Measurements from ENCODE around the gene IPMK. TPM values are rescaled to one million over a fixed set of nuclear protein-coding genes. Genes with fewer than 3 reads are reported as not detected.
A peak's percentile ranks its signal among the peaks of the same experiment; 100 is the strongest.

The IPMK gene
- total RNA-seq, 1 donor from 2014 or later: 6.2 TPM

DNA sequence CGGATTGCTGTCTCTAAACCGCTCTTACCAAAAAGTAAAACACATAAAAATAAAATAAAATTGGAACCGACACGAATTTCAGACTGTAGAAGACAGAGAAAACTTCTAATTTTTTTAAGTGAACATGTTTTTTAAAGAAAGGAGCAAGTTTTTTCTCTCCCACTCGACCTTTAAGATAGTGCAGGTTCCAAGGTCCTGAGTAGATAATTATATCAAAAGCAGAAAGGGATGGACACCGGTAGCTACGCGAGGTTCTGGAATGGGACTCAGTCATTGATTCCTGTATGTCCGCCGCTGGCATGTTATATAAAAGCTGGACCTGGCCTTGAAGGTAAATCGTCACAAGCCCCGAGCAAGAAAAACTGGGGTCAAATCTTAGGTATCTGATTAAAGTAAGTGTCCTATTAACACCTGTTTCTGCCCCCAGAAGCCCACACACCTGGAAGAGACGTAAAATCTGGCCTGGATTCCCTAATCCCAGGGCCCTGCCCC lies 806 bp upstream of the IPMK start:
- peak overlapping the region; percentile 65 for H3K4me3 ChIP-seq (ENCODE audit: low read depth, low read length)
- TF ChIP-seq, protein P1, sequence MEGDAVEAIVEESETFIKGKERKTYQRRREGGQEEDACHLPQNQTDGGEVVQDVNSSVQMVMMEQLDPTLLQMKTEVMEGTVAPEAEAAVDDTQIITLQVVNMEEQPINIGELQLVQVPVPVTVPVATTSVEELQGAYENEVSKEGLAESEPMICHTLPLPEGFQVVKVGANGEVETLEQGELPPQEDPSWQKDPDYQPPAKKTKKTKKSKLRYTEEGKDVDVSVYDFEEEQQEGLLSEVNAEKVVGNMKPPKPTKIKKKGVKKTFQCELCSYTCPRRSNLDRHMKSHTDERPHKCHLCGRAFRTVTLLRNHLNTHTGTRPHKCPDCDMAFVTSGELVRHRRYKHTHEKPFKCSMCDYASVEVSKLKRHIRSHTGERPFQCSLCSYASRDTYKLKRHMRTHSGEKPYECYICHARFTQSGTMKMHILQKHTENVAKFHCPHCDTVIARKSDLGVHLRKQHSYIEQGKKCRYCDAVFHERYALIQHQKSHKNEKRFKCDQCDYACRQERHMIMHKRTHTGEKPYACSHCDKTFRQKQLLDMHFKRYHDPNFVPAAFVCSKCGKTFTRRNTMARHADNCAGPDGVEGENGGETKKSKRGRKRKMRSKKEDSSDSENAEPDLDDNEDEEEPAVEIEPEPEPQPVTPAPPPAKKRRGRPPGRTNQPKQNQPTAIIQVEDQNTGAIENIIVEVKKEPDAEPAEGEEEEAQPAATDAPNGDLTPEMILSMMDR (conservative IDR thresholded peaks at IDR 0.05; ENCODE audit: low read depth, low read length): no peak
- DNase-seq (ENCODE audit: low read depth): no peak

DNA sequence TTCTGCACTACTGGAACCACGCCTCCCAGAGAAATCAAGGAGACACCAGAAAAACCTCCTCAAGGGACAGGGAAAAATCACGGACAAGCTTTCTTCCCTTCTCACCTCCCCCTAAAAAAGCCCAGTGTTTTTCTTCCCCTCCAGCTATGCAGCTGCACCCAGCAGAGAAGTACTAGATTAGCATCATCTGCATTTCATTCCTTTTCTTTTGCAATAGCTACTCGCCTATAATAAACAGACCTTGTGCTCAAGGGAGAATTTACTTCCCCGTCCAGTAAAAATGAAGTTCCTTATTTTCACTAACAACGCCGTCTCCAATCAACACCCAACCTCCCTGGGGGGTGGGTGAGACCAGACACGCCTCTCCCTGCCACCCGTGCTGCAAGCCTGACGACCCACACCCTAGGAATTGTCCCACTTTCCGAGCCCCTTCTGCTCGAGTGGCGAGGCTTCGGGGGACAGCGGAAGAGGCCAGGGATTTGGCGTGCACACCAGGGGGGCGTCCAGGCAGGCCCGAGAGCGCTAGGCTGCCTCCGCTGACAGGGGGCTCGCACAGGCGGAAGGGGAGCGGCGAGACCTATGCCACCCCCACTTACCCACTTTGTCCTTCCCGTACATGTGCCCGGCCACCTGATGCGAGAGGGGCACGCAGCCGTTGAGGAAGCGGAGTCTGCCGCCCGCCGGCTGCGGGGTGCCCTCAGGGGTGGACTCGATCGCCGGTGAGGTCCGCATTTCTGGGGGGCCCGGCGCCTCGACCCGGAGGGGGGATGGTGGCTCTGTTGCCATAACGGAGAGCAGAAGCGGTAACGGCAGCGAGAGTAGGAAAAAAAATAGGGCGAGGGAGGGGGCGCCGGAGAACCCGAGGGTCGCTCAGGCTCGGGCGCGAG lies 625 bp downstream of the IPMK start:
- DNase-seq (ENCODE audit: low read depth): no peak
- TF ChIP-seq, protein P1 (conservative IDR thresholded peaks at IDR 0.05; ENCODE audit: low read depth, low read length): no peak
- H3K4me3 ChIP-seq (ENCODE audit: low read depth, low read length): peak overlapping the region; percentile 65

- DNase-seq (ENCODE audit: low read depth): no peak
- H3K4me3 ChIP-seq (ENCODE audit: low read depth, low read length): peak overlapping the region; percentile 65
- TF ChIP-seq, protein P1 (conservative IDR thresholded peaks at IDR 0.05; ENCODE audit: low read depth, low read length): no peak
Measured at GRCh38 chr10:58266003-58266825, 1.5 kb downstream of the IPMK start.

- no peak for DNase-seq (ENCODE audit: low read depth)
- TF ChIP-seq, protein P1 (conservative IDR thresholded peaks at IDR 0.05; ENCODE audit: low read depth, low read length): no peak
- peak overlapping the region; percentile 65 for H3K4me3 ChIP-seq (ENCODE audit: low read depth, low read length)
Measured at GRCh38 chr10:58265249-58265648, 2.4 kb downstream of the IPMK start.

- DNase-seq (ENCODE audit: low read depth): no peak
Measured at GRCh38 chr10:58264780-58265179, 2.9 kb downstream of the IPMK start.

DNA sequence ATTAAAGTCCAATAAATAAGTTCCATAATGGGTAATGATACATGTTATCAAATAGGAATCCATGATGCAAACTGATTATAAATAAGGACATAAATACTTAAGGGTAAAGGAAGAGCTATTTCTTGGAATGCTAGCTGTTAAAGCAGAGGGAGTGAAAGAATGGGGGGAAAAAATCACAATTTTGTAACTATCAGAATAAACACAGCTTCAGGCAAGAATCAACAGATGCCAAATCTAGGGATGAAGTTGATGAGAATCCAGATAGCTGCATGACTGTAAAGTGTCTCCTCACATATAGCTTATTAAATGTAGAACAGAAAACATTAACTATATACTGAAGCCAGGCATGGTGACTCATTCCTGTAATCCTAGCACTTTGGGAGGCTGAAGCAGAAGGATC lies 4.9 kb downstream of the IPMK start:
- no peak overlapping the region for H3K4me3 ChIP-seq (ENCODE audit: low read depth, low read length)

More at GRCh38 chr10:58264780-58265179, 2.9 kb downstream of the IPMK start:
- TF ChIP-seq, protein P1 (conservative IDR thresholded peaks at IDR 0.05; ENCODE audit: low read depth, low read length): no peak
- peak overlapping the region; percentile 65 for H3K4me3 ChIP-seq (ENCODE audit: low read depth, low read length)

More for the DNA sequence above, 4.9 kb downstream of the IPMK start:
- DNase-seq (ENCODE audit: low read depth): no peak
- TF ChIP-seq, protein P1 (conservative IDR thresholded peaks at IDR 0.05; ENCODE audit: low read depth, low read length): no peak
